Activated naive CD8-positive, alpha-beta T cell treated with anti-CD3 and anti-CD28 coated beads, Interleukin-2, amount 10 ng/mL, durations not matched to agents 7 days and 5 days (primary cell): Measurements from ENCODE around the gene FOXN3. TPM values are rescaled to one million over a fixed set of nuclear protein-coding genes. Genes with fewer than 3 reads are reported as not detected.
A peak's percentile ranks its signal among the peaks of the same experiment; 100 is the strongest.

ENCODE experiments used
- ATAC-seq: fragments of 150-1000 bp; cut with Tn5 transposase; one replicate; pipeline ENCODE4 v1.10.0; 2021; ENCODE audit warnings: low read depth, moderate library complexity
- POLR2A ChIA-PET: fragments of 350-600 bp; sonication (Branson Sonifier 250); formaldehyde crosslinking; loops from one replicate; lab custom pipeline; 2021; ENCODE audit warnings: antibody characterized with exemption; lab: Charles Lee
- DNase-seq: peaks from one replicate; pipeline ENCODE4 v3.0.0; 2021
- H3K27ac Mint-ChIP-seq: one replicate; pipeline ENCODE4 v1.8.0; 2022; ENCODE audit warnings: mild to moderate bottlenecking, mixed read lengths
- H3K27me3 Mint-ChIP-seq: one replicate; pipeline ENCODE4 v1.8.0; 2022; ENCODE audit warnings: mild to moderate bottlenecking, moderate library complexity, mixed read lengths
- H3K36me3 Mint-ChIP-seq: one replicate; pipeline ENCODE4 v1.8.0; 2021; ENCODE audit warnings: mild to moderate bottlenecking, mixed read lengths
- H3K4me1 Mint-ChIP-seq: one replicate; pipeline ENCODE4 v1.8.0; 2021; ENCODE audit warnings: mixed read lengths
- H3K4me3 Mint-ChIP-seq: one replicate; pipeline ENCODE4 v1.8.0; 2022; ENCODE audit warnings: mild to moderate bottlenecking, moderate library complexity, mixed read lengths
- H3K9me3 Mint-ChIP-seq: one replicate; pipeline ENCODE4 v1.8.0; 2021; ENCODE audit warnings: mixed read lengths
- total RNA-seq, 2 experiments: library from RNA; stranded (reverse); gene quantifications; one replicate each; pipeline ENCODE4 v1.2.3, GENCODE V29; 2021

The FOXN3 gene
- total RNA-seq, 2 experiments from 2014 or later: 101 to 102 TPM

DNA sequence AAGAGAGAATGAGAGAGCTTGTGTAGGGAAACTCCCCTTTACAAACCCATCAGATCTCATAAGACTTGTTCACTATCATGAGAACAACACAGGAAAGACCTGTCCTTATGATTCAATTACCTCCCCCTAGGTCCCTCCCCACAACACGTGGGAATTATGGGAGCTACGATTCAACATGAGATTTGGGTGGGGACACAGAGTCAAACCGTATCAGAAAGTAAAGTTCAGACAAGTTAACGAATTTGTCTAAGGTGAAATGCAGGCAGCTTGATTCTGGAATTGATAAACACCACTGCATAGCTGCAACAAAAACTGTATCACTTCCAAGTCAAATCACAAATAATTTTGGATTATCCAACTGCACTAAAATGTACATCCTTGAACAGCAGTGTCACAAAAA lies 47.4 kb downstream of the FOXN3 start:
- H3K27ac Mint-ChIP-seq: no peak overlapping the region
- H3K4me1 Mint-ChIP-seq: peaks cover 29% of the 10 kb centered on the region
- ATAC-seq (no peak), DNase-seq (no peak)
- H3K36me3 Mint-ChIP-seq: peaks cover 26% of the 10 kb centered on the region
- H3K9me3 Mint-ChIP-seq: peaks cover 4% of the 10 kb centered on the region
- no peak overlapping the region for H3K4me3 Mint-ChIP-seq
- POLR2A ChIA-PET: no interaction called here
- H3K27me3 Mint-ChIP-seq: no peaks in the 10 kb centered on the region

DNA sequence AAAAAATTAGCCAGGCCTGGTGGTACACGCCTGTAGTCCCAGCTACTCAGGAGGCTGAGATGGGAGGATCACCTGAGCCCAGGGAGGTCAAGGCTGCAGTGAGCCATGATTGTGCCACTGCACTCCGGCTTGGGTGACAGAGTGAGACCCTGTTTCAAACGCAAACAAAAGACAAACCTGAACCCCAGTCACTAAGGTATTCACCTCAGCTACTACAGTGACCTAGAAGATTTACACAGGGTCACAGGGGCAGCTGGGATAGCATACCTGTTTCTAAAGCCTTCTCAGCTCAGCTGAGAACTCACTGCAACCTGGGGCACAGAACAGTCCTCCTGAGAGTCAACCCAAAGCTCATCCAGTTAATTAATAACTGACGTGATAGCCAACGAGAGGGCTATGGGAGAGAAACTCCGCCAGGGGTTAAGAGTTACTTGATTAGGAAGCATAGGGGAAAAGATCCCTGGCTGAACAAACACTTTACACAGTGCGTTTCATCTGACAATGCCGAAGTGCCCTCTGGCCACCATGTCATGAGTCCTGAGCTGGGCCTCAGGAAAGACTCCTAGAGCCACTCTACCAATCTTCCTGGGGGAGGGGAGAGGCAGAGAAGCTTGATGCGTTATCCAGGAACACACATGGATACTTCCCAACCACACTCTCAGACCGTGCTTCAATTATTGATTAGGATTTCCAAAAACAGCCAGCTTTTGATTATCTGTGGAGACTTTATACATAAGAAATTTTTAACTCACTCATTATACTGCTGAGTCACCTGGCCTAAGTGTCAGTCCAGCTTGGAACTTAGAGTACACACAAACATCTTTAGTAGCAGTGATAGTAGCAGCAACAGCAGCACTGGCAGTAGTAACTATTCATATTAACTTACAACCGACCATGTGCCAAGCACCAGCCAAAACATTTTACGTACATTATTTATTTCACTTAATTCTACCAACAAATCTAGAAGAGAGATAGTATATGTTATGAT lies 48.2 kb downstream of the FOXN3 start:
- POLR2A ChIA-PET: interaction anchor here (0.6 kb wide), 1 partner anchor 16 kb away, joined by 3 read pairs; no protein-coding TSS in a partner anchor
- ATAC-seq: no peak
- Mint-ChIP-seq H3K27me3 (no peaks in the 10 kb centered on the region), H3K36me3 (peaks cover 21% of the 10 kb centered on the region), H3K9me3 (no peaks in the 10 kb centered on the region), H3K27ac (no peak overlapping the region), H3K4me3 (no peak overlapping the region), H3K4me1 (peaks cover 36% of the 10 kb centered on the region)
- no peak for DNase-seq

DNA sequence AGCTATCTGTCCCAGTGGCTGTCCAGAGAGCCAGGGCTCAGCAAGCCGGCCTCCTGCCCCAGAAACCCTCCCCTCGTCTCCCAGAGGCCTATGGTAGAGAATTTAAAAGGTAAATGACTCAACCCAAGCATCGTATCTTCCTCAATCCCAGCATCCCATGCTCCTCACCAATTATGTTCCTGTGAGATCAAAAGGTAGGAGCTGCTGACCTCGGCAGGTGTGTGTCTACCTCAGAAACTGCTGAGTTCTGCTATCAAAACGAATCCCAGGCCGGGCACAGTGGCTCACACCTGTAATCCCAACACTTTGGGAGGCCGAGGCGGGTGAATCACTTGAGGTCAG lies 49.3 kb downstream of the FOXN3 start:
- Mint-ChIP-seq H3K4me3 (no peak overlapping the region), H3K4me1 (peaks cover 32% of the 10 kb centered on the region), H3K36me3 (peaks cover 19% of the 10 kb centered on the region), H3K27ac (no peak overlapping the region), H3K9me3 (no peaks in the 10 kb centered on the region), H3K27me3 (no peaks in the 10 kb centered on the region)
- ATAC-seq (no peak), DNase-seq (no peak)
- POLR2A ChIA-PET: no interaction called here

DNA sequence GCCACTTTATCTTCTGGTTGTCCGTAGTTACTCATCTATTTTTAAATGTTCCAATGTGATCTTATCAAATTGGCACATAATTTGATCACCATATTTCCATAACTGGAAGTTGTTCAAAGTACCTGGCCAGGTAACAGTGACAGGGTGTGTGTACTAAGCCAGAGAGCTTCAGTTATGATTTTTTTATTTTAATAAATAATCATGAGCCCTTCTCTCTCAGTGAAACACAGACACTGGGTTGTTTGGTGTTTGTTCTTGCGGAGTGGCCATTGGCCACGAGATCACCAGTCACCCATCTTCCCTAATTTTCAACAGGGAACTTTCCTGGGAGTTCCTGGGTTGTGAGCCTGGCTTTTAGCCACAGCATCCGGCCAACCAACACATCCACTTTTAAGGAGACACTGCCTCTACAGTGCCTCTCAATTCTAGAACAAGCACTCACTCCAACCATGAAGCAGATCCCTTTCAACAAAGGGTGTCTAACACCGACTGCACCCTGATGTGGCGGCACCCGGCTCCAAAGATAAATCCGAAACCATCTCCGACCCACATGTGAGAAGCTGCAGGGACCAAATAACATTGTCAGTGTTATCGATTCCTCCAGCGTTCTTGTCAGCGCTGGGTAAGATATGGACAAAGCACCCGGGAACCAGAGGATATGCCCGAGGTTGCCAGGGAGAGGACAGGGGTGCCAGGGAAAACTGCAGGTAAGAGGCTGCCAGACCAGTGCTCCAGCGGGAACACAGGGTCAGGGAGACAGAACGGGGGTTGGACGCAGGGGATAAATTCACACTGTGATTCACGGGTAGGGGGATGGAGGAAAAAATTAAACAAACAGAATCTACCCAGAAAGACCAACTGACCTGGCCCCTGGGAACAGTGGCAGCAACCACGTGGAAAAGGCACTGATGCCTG lies 49.9 kb downstream of the FOXN3 start:
- POLR2A ChIA-PET: interaction anchor here (0.6 to 1.9 kb wide), 2 partner anchors 15 to 73 kb away, joined by 3 to 4 read pairs; no protein-coding TSS in a partner anchor
- Mint-ChIP-seq H3K36me3 (peaks cover 16% of the 10 kb centered on the region), H3K4me1 (peaks cover 29% of the 10 kb centered on the region), H3K9me3 (no peaks in the 10 kb centered on the region), H3K4me3 (no peak overlapping the region), H3K27ac (peak overlapping the region; percentile 57), H3K27me3 (no peaks in the 10 kb centered on the region)
- DNase-seq (no peak), ATAC-seq (no peak)

DNA sequence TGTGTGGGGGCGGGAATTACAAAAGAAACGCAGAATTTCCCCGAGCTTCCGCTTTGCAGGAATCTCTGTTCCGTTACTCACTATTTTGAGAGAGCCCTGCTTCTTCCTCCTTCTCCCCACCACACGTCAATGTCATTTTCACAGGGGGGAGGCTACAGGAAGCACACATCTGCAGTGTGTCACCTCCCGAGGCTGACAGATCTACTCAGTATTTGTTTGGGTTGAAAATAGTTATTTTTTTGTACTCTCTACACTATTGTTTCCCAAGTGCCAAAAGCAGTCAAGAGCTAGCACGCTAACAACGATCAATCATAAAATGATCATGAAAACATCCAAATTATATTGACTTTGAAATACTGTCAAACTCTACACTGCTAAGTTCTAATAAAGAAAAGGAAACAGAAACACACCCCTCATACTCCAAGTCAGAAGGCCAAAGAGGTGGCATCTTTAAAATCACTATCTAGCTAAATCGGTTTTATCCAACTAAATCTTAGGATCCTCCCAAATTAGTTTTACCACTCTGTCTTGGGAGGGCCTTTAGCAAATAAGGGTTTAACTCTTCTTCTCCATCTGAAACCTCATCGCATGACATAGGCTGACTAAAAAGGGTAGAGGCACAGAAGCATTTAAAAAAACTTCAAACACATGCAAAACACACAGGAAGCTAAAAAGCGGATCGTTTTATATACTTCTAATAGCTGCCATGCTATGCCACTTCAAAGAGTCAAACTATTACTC lies 51.8 kb downstream of the FOXN3 start:
- no peaks in the 10 kb centered on the region for H3K9me3 Mint-ChIP-seq
- DNase-seq: peak; percentile 39
- H3K36me3 Mint-ChIP-seq: peaks cover 8% of the 10 kb centered on the region
- POLR2A ChIA-PET: interaction anchor here (0.5 to 1.9 kb wide), 3 partner anchors 13 to 365 kb away, joined by 3 to 9 read pairs (median 4); no protein-coding TSS in a partner anchor
- peaks cover 28% of the 10 kb centered on the region for H3K4me1 Mint-ChIP-seq
- no peaks in the 10 kb centered on the region for H3K27me3 Mint-ChIP-seq
- H3K27ac Mint-ChIP-seq: peak overlapping the region; percentile 90
- peak; percentile 93 for ATAC-seq
- H3K4me3 Mint-ChIP-seq: peak overlapping the region; percentile 79

DNA sequence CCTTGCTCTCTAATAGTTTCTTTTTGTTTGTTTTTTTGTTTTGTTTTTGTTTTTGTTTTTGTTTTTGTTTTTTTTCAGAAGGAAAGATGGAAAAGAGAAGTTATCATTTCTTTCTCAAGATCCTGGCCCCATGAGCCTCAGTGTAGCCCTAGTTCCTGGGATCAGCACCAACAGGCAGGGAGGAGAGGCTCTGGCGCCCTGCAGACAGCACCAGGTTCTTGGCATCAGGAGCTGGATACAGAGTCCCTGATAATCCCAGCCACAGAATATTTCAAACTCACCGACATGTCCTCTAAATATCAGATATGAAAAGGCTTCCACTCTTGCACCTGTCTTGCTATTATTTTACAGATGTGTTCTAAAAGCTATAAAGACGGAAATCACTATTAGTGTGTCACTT lies 52.7 kb downstream of the FOXN3 start:
- Mint-ChIP-seq H3K27ac (peak overlapping the region; percentile 90), H3K4me1 (peaks cover 28% of the 10 kb centered on the region), H3K36me3 (peaks cover 8% of the 10 kb centered on the region), H3K9me3 (no peaks in the 10 kb centered on the region), H3K4me3 (peak overlapping the region; percentile 79), H3K27me3 (no peaks in the 10 kb centered on the region)
- POLR2A ChIA-PET: no interaction called here
- DNase-seq (no peak), ATAC-seq (no peak)

DNA sequence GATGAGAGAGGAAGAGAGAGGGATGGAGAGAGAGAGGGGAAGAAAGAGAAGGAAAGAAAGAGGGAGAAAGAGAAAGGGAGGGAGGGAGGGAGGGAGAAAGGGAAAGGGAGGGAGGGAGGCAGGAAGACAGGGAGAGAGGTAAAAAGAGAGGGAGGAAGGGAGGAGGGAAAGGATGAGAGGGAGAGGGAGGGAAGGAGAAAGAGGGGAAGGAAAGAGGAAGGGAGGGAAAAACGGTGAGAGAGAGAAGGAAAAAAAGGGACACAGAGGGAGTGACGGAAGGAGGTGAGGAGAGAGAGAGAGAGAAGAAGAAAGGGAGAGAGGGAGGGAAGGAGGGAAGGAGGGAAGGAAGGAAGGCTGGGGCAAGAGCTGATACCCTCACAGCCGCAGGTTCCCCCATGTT lies 56.8 kb downstream of the FOXN3 start:
- no peak overlapping the region for H3K4me3 Mint-ChIP-seq

DNA sequence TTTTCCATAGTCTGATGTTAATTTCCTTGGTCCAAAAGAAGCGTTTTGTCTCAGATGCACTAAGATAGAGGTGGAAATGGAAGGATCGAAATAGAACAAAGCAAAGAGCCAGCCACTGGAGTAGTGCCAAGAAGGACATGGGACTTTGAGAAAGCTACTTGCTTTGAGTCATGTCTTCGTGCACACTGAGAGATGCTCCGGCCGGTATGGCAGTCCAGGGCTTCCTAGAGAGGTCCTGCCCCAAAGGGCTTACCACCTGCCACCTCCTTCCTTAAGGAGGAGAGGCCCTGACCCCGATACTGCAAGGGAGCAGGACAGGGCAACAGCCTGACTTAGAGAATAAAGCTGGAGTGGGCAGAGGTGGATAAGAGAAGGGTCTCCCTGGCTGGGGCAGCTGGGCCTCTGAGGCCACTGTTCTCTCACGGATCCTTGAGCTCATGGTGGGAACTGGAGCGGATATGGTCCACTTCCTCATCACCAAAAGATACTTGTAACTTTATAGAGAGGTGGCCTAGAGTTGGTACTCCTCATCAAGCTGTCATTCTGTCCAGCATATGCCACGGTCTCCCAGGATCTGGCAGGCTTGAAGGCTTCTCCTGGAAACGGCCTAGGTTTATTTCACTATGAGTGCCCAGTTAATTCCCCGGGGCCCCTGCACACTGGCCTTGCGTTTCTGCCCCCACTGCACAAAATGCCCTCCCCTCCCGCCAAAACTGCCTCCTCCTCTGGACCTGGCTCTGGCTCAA lies 57.4 kb downstream of the FOXN3 start:
- ATAC-seq: peak; percentile 18
- H3K27ac Mint-ChIP-seq: peak overlapping the region; percentile 70
- H3K4me1 Mint-ChIP-seq: peaks cover 20% of the 10 kb centered on the region

More for the DNA sequence above, 56.8 kb downstream of the FOXN3 start:
- Mint-ChIP-seq H3K4me1 (peaks cover 24% of the 10 kb centered on the region), H3K27me3 (no peaks in the 10 kb centered on the region), H3K9me3 (no peaks in the 10 kb centered on the region), H3K36me3 (peaks cover 15% of the 10 kb centered on the region), H3K27ac (peak overlapping the region; percentile 70)
- ATAC-seq: no peak
- no peak for DNase-seq
- POLR2A ChIA-PET: interaction anchor here (0.6 to 1.3 kb wide), 2 partner anchors 35 to 55 kb away, joined by 3 read pairs; no protein-coding TSS in a partner anchor

DNA sequence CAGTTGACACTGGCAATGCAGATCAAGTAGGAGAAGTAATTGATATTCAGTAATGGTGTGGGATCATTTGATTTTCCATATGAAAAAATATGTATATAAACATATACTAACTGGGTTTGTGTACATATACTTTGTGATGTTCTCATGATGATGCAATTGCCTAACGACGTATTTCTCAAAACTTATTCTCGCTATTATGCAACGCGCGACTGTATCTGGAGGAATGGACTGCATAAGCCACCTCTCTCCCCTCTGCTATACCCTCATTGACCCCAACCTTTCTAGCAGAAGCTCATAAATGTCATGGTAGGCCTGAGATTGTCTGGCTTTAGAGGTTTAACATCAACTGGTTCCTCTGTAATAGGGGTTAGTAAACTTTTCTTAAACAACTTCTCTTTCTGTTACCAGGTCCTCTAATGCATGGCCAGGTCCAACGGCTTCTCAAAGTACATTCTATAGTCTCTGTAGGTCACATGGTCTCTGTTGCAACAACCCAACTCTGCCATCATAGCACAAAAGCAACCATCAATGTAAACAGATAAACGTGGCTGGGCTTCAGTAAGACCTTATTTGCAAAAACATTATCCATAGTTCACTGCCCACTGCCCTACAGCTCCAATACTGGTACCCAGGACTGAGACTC lies 59.3 kb downstream of the FOXN3 start:
- no peak overlapping the region for H3K27ac Mint-ChIP-seq
- ATAC-seq (no peak), DNase-seq (no peak)
- peaks cover 12% of the 10 kb centered on the region for H3K36me3 Mint-ChIP-seq
- no peaks in the 10 kb centered on the region for H3K27me3 Mint-ChIP-seq
- no peak overlapping the region for H3K4me3 Mint-ChIP-seq
- H3K4me1 Mint-ChIP-seq: peaks cover 18% of the 10 kb centered on the region
- H3K9me3 Mint-ChIP-seq: no peaks in the 10 kb centered on the region
- POLR2A ChIA-PET: no interaction called here

More for the DNA sequence above, 57.4 kb downstream of the FOXN3 start:
- no peak for DNase-seq
- Mint-ChIP-seq H3K9me3 (no peaks in the 10 kb centered on the region), H3K27me3 (no peaks in the 10 kb centered on the region), H3K36me3 (peaks cover 15% of the 10 kb centered on the region), H3K4me3 (no peak overlapping the region)
- POLR2A ChIA-PET: interaction anchor here (0.6 to 1.3 kb wide), 2 partner anchors 34 to 56 kb away, joined by 3 read pairs; no protein-coding TSS in a partner anchor

DNA sequence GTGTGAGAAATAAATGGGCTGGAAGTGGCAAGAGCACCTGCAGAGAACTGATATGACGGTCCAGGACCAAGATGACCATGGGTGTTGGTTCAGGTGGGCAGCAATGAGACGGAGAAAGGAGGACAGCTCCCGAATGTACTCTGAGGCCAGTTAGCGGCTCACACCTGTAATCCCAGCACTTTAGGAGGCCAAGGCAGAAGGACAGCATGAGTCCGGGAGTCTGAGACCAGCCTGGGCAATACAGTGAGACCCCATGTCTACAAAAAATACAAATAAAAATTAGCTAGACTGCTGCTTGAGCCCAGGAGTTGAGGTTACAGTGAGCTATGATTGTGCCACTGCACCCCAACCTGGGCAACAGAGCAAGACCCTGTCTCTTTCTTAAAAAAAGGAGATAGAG lies 60.1 kb downstream of the FOXN3 start:
- H3K4me3 Mint-ChIP-seq: no peak overlapping the region
- no peaks in the 10 kb centered on the region for H3K9me3 Mint-ChIP-seq
- POLR2A ChIA-PET: no interaction called here
- no peak overlapping the region for H3K27ac Mint-ChIP-seq
- ATAC-seq (no peak), DNase-seq (no peak)
- peaks cover 24% of the 10 kb centered on the region for H3K4me1 Mint-ChIP-seq
- H3K27me3 Mint-ChIP-seq: no peaks in the 10 kb centered on the region
- peaks cover 11% of the 10 kb centered on the region for H3K36me3 Mint-ChIP-seq

DNA sequence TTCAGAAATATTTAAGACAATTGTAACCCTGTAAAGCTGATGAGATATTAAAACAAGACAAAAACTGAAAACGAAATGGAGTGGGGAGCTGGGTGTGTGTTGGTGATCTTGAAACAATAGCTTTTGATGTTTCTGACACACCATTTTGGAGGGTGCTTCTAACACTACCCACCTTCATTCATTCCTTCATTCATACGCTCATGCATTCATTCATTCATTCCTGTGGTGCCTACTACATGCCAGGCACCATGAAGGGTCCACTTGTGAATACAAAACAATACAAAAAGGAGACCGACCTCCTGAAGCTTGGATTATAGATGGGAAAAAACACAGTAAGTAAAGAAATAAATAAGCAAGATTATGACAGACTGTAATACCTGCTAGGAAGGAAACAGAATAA lies 60.5 kb downstream of the FOXN3 start:
- Mint-ChIP-seq H3K4me1 (peaks cover 28% of the 10 kb centered on the region), H3K27me3 (no peaks in the 10 kb centered on the region), H3K9me3 (no peaks in the 10 kb centered on the region), H3K36me3 (peaks cover 11% of the 10 kb centered on the region), H3K27ac (no peak overlapping the region), H3K4me3 (no peak overlapping the region)
- ATAC-seq: no peak
- POLR2A ChIA-PET: no interaction called here
- DNase-seq: no peak

DNA sequence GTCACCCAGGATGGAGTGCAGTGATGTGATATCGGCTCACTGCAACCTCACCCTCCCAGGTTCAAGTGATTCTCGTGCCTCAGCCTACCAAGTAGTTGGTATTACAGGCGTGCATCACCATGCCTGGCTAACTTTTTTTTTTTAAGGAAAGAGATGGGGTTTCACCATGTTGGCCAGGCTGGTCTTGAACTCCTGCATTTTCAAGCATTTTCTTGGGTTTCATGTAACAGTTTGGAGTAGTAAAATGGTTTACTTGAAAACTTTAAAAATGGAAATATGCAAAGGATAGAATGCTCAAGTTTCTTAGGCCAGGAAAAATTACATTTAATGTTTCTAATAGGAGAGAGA lies 63.3 kb downstream of the FOXN3 start:
- H3K27me3 Mint-ChIP-seq: no peaks in the 10 kb centered on the region
- H3K36me3 Mint-ChIP-seq: peaks cover 31% of the 10 kb centered on the region
- DNase-seq (no peak), ATAC-seq (no peak)
- H3K4me3 Mint-ChIP-seq: no peak overlapping the region
- POLR2A ChIA-PET: no interaction called here
- H3K27ac Mint-ChIP-seq: no peak overlapping the region
- H3K9me3 Mint-ChIP-seq: peaks cover 2% of the 10 kb centered on the region
- H3K4me1 Mint-ChIP-seq: peaks cover 44% of the 10 kb centered on the region
